Endothelial cell of umbilical vein (primary cell): ENCODE results near the gene TGFBR2. TPM values are rescaled to one million over a fixed set of nuclear protein-coding genes. Genes with fewer than 3 reads are reported as not detected.

Source experiments
- BruUV-seq: library from RNA; stranded (reverse); fragments of 400-500 nt; replicated peaks from 2 replicates; lab custom pipeline; 2021; lab: Mats Ljungman, UMichigan
- CTCF ChIA-PET: fragments of 300-600, 350-600 bp; sonication (Branson Sonifier 250); formaldehyde crosslinking; loops from one replicate; lab custom pipeline; 2021; ENCODE audit warnings: antibody characterized with exemption, inconsistent platforms; lab: Charles Lee
- POLR2A ChIA-PET: fragments of 300-600, 350-600 bp; sonication (Branson Sonifier 250); formaldehyde crosslinking; loops from one replicate; lab custom pipeline; 2021; ENCODE audit warnings: antibody characterized with exemption, inconsistent platforms; lab: Charles Lee
- DNase-seq: peaks from one replicate; pipeline ENCODE4 v3.0.0-alpha.2; 2011; ENCODE audit warnings: low read depth, low spot score
- FAIRE-seq: peaks from 2 replicates; lab custom pipeline; 2011; peaks lifted over from hg19 to GRCh38; lab: Jason Lieb, UNC
- H2AFZ ChIP-seq: 2 replicates; pipeline ENCODE4 v1.6.0; 2012; ENCODE audit warnings: low read depth, low read length, control low read depth, inconsistent platforms
- H3K27ac ChIP-seq: 2 replicates; pipeline ENCODE4 v1.5.1; 2011; ENCODE audit warnings: low read depth, mild to moderate bottlenecking, control low read depth, low read length, moderate library complexity; ENCODE audit not compliant: insufficient read depth
- H3K27me3 ChIP-seq, 2 experiments: 2 replicates each; pipeline versions ENCODE4 v1.6.0 to v1.6.1; 2011; ENCODE audit warnings: low read length in 2 of 2, mixed read lengths in 1 of 2; ENCODE audit not compliant: control insufficient read depth in 2 of 2, insufficient read depth in 2 of 2
- H3K36me3 ChIP-seq, 2 experiments: 2 replicates in 1 of 2; 3 replicates in 1 of 2; pipeline ENCODE4 v1.5.1; 2011; ENCODE audit warnings: low read length in 2 of 2, mild to moderate bottlenecking in 1 of 2, moderate library complexity in 1 of 2; ENCODE audit not compliant: control insufficient read depth in 2 of 2, insufficient read depth in 2 of 2; ENCODE audit errors: extremely low read depth in 1 of 2
- H3K4me1 ChIP-seq: 3 replicates; pipeline ENCODE4 v1.5.1; 2011; ENCODE audit warnings: mild to moderate bottlenecking, low read length; ENCODE audit not compliant: control insufficient read depth, insufficient read depth; ENCODE audit errors: extremely low read depth
- H3K4me2 ChIP-seq: 2 replicates; pipeline ENCODE4 v1.6.1; 2011; ENCODE audit warnings: low read length, control low read depth, mixed read lengths; ENCODE audit not compliant: insufficient read depth
- H3K4me3 ChIP-seq, 3 experiments: fragments of 200-600 bp in 1 of 3; sonication (generic), shearing (Covaris generic) in 1 of 3; replicated peaks in 1 of 3; 2 replicates each; pipeline ENCODE4 v1.5.1; 2011 to 2016; ENCODE audit warnings: control low read depth in 3 of 3, low read length in 3 of 3, mild to moderate bottlenecking in 2 of 3, inconsistent platforms in 1 of 3, low read depth in 1 of 3, moderate library complexity in 1 of 3; ENCODE audit not compliant: insufficient read depth in 1 of 3
- H3K79me2 ChIP-seq: 2 replicates; pipeline ENCODE4 v1.6.0; 2012; ENCODE audit warnings: low read length, inconsistent platforms; ENCODE audit not compliant: control insufficient read depth, insufficient read depth
- H3K9ac ChIP-seq: replicated peaks from 2 replicates; pipeline ENCODE3; 2011; ENCODE audit warnings: low read length, control low read depth; ENCODE audit not compliant: insufficient read depth; ENCODE audit errors: extremely low read depth
- H3K9me1 ChIP-seq: replicated peaks from 3 replicates; pipeline ENCODE4 v1.6.0; 2011; ENCODE audit warnings: mild to moderate bottlenecking, low read length; ENCODE audit not compliant: control insufficient read depth, insufficient read depth; ENCODE audit errors: extremely low read depth
- H3K9me3 ChIP-seq: replicated peaks from 2 replicates; pipeline ENCODE4 v1.5.1; 2012; ENCODE audit warnings: low read length, inconsistent platforms; ENCODE audit not compliant: control insufficient read depth, insufficient read depth
- H4K20me1 ChIP-seq: replicated peaks from 2 replicates; pipeline ENCODE3; 2011; ENCODE audit warnings: mild to moderate bottlenecking, low read length; ENCODE audit not compliant: control insufficient read depth, insufficient read depth; ENCODE audit errors: extremely low read depth
- EZH2 ChIP-seq: IDR thresholded peaks from 2 replicates; pipeline ENCODE4 v1.6.1; 2012; ENCODE audit warnings: borderline replicate concordance, low read depth, mild to moderate bottlenecking, moderate library complexity, low read length, inconsistent platforms; ENCODE audit not compliant: severe bottlenecking
- FOS ChIP-seq: IDR thresholded peaks from 2 replicates; pipeline ENCODE4 v1.6.1; 2011; ENCODE audit warnings: mild to moderate bottlenecking, low read length, moderate library complexity, borderline replicate concordance; ENCODE audit not compliant: insufficient read depth
- GATA2 ChIP-seq: IDR thresholded peaks from 2 replicates; pipeline ENCODE4 v1.7.0; 2011; ENCODE audit warnings: low read depth, mild to moderate bottlenecking, moderate library complexity, mixed read lengths, low read length; ENCODE audit not compliant: insufficient read length, insufficient read depth
- JUN ChIP-seq: IDR thresholded peaks from 2 replicates; pipeline ENCODE4 v1.6.1; 2011; ENCODE audit warnings: borderline replicate concordance, low read depth; ENCODE audit not compliant: insufficient read length, insufficient read depth
- MYC ChIP-seq: IDR thresholded peaks from one replicate; pipeline ENCODE4 v1.6.1; 2011; ENCODE audit warnings: mild to moderate bottlenecking, low read depth, low read length
- POLR2A ChIP-seq: IDR thresholded peaks from 2 replicates; pipeline ENCODE4 v1.6.1; 2012; ENCODE audit warnings: low read depth, mild to moderate bottlenecking, control low read depth, low read length
- POLR2AphosphoS5 ChIP-seq: IDR thresholded peaks from 2 replicates; pipeline ENCODE4 v1.6.1; 2012; ENCODE audit warnings: low read depth, mild to moderate bottlenecking, control low read depth, low read length, moderate library complexity; ENCODE audit not compliant: insufficient read depth
- dilution Hi-C: fragments of 300-500 bp; cut with MboI; formaldehyde crosslinking; loops from one replicate; pipeline ENCODE4 v1.15.0; 2019; ENCODE audit warnings: low sequenced_read_pairs; ENCODE audit not compliant: extremely low pct_ligation_motif_present
- intact Hi-C: fragments of 100-400 bp; cut with micrococcal nuclease; formaldehyde crosslinking; loops from one replicate; pipeline ENCODE4 v1.10.0; 2022
- polyA plus RNA-seq, 4 experiments: library from polyadenylated mRNA; depleted of rRNA in 3 of 4; stranded (reverse) in 3 of 4; unstranded in 1 of 4; fragments of >200 nt; gene quantifications; 2 replicates each; pipeline versions ENCODE4 v1.2.1 to v1.2.3, GENCODE V29; 2011 to 2012; ENCODE audit warnings: missing spikeins in 1 of 4
- total RNA-seq: library from RNA; stranded (reverse); gene quantifications from 2 replicates; pipeline ENCODE4 v1.2.3, GENCODE V29; 2021
- TF ChIP-seq, protein P1 (sequence below), 2 donors: IDR thresholded peaks; 1 replicate in 1 of 2; 2 replicates in 1 of 2; pipeline ENCODE4 v1.5.1; 2011; ENCODE audit warnings: low read length in 2 of 2, mild to moderate bottlenecking in 2 of 2, moderate library complexity in 2 of 2, control low read depth in 1 of 2, inconsistent platforms in 1 of 2, low read depth in 1 of 2; ENCODE audit not compliant: insufficient read depth in 1 of 2; ENCODE audit errors: extremely low read depth in 1 of 2
- TF ChIP-seq, protein P2 (sequence below): IDR thresholded peaks from 2 replicates; pipeline ENCODE4 v1.6.1; 2011; ENCODE audit not compliant: insufficient read depth, insufficient read length

Gene TGFBR2
- total and polyA plus RNA-seq, 2 donors (not counting 3 experiments of a cell fraction or from before 2014, with no cell fraction given), result 227 to 250 TPM

DNA sequence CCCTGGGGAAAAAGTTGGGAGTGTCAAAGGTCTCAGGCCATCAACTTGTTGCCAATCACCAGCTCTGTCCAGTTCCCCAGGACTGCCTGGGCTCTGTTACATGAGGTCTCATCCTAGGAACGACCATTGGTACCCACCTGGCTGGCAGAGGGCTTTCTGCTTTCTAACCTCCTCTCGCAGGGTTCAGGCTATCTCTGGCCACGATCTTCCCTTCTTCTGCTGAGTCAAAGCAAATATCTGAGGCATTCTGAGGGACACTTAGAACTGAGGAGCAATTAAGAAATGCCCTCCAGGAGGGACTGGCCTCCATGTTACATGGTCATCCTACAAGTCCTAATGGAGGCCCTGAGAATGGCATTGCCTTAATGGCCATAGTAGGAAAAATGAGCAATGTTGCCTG, 77.4 kb downstream of the TGFBR2 start:
- no TSS peak for BruUV-seq
- TF ChIP-seq FOS, result no peak
- TF ChIP-seq, protein P1, sequence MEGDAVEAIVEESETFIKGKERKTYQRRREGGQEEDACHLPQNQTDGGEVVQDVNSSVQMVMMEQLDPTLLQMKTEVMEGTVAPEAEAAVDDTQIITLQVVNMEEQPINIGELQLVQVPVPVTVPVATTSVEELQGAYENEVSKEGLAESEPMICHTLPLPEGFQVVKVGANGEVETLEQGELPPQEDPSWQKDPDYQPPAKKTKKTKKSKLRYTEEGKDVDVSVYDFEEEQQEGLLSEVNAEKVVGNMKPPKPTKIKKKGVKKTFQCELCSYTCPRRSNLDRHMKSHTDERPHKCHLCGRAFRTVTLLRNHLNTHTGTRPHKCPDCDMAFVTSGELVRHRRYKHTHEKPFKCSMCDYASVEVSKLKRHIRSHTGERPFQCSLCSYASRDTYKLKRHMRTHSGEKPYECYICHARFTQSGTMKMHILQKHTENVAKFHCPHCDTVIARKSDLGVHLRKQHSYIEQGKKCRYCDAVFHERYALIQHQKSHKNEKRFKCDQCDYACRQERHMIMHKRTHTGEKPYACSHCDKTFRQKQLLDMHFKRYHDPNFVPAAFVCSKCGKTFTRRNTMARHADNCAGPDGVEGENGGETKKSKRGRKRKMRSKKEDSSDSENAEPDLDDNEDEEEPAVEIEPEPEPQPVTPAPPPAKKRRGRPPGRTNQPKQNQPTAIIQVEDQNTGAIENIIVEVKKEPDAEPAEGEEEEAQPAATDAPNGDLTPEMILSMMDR (IDR thresholded peaks at IDR 0.05; ENCODE audit: extremely low read depth in 1 of 2, insufficient read depth in 1 of 2, low read depth in 1 of 2, low read length in 2 of 2), result no peak
- no peak for TF ChIP-seq MYC
- no peak for TF ChIP-seq EZH2
- no peak for TF ChIP-seq POLR2A
- TF ChIP-seq GATA2, result no peak
- no peak for TF ChIP-seq POLR2AphosphoS5
- TF ChIP-seq JUN, result no peak
- TF ChIP-seq, protein P2, sequence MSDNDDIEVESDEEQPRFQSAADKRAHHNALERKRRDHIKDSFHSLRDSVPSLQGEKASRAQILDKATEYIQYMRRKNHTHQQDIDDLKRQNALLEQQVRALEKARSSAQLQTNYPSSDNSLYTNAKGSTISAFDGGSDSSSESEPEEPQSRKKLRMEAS, result no peak
- Histone ChIP-seq H3K9ac (no peak overlapping the region), H2AFZ (no peak overlapping the region), H4K20me1 (no peaks in the 10 kb centered on the region), H3K4me1 (peaks cover 98% of the 10 kb centered on the region), H3K27ac (peak overlapping the region; percentile 98), H3K27me3 (no peaks in the 10 kb centered on the region), H3K9me1 (no peaks in the 10 kb centered on the region), H3K79me2 (peaks cover 69% of the 10 kb centered on the region), H3K4me2 (no peak overlapping the region), H3K36me3 (peaks cover 18 to 56% of the 10 kb centered on the region in 2 experiments), H3K4me3 (no peak overlapping the region), H3K9me3 (no peaks in the 10 kb centered on the region)
- DNase-seq (no peak), FAIRE-seq (no peak)
- intact Hi-C loops (no loop called here), dilution Hi-C loops (no loop called here)
- POLR2A ChIA-PET, result no interaction called here
- CTCF ChIA-PET, result interaction anchor here (1.7 kb wide), 1 partner anchor 10 kb away, joined by 8 read pairs; no protein-coding TSS in a partner anchor
